LHCN-M2 (cell line): ENCODE results near the gene TPSAB1. TPM values are rescaled to one million over a fixed set of nuclear protein-coding genes. Genes with fewer than 3 reads are reported as not detected.

Experiments
- DNase-seq: peaks from one replicate; pipeline ENCODE4 v3.0.0-alpha.2; 2012; ENCODE audit warnings: low read depth
- total RNA-seq: library from RNA; depleted of rRNA; stranded (reverse); fragments of >200 nt; gene quantifications from 2 replicates; pipeline ENCODE4 v1.2.3, GENCODE V29; 2014

Gene TPSAB1
- total RNA-seq, 1 experiment from 2014 or later = not detected

GRCh38 chr16:1209081-1209480 lies 31.4 kb upstream of the TPSAB1 start:
- DNase-seq = no peak

DNA sequence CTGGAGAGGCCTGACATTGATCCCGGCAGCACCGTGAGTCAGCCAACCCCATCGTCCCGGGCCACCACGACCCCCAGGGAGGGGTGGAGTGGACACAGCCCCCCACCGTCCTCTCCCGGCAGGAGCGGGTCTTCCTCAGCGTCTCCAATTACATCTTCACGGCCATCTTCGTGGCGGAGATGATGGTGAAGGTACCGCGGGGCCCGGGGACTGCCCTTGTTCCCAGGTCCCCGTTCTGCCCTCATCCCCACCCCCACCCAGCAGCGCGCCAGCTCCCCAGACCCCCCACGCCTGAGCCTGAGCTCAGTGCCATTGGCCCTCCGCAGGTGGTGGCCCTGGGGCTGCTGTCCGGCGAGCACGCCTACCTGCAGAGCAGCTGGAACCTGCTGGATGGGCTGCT lies 30.0 kb upstream of the TPSAB1 start:
- no peak for DNase-seq

GRCh38 chr16:1211451-1212268 lies 28.8 kb upstream of the TPSAB1 start:
- no peak for DNase-seq

GRCh38 chr16:1212616-1213194 lies 27.8 kb upstream of the TPSAB1 start:
- no peak for DNase-seq

- DNase-seq = no peak
Observed at GRCh38 chr16:1213231-1213630, 27.3 kb upstream of the TPSAB1 start.

GRCh38 chr16:1213796-1214372 lies 26.6 kb upstream of the TPSAB1 start:
- DNase-seq = no peak

DNA sequence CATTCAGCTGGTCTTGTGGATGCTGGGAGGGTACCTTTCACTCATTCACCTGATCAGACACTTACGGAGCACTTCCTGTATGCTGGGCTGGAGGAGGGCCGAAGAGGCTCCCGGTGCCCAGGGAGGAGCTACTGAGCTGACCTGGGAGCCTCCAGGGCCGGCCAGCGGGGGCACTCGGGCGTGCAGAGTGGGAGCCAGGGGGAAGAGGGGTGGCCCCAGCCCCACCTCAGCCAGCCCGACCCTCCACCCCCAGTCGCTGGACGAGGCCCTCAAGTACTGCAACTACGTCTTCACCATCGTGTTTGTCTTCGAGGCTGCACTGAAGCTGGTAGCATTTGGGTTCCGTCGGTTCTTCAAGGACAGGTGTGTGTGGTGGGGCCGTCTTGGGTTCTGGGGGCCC lies 25.8 kb upstream of the TPSAB1 start:
- no peak for DNase-seq

DNA sequence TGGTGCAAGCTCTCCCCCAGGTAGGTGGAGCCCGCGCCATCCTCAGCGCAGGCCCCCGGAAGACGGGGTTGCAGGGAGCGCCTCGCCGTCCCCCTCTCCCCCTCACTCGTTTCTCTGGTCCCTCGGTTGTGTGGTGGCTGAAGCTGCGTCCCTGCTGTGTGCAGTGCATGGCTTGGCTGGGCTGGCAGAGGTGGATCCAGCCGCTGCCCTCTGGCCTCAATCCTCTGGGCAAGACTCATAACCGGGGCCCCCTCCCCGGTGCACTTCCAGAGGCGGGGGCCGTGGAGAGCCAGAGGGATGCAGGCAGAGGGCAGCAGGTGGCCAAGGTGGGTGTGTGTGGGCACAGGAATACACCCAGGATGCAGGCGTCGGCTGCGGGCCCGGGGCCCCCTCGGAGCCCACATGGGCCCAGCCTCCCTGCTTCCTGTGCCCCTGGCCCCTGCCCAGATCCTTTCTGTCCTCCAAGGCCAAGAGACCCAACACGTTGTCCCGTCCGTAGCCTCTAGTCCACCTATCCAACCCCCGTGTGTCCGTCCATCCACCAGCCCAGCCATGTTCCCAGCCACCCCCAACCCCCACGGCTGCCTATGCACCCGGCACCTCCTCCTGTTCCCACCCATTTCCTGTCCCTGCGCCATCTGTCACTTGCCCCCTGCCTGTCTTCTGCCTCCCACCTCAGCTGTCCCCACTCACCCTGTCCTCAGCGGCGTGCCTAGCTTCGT lies 24.8 kb upstream of the TPSAB1 start:
- DNase-seq = no peak

GRCh38 chr16:1216296-1216619 lies 24.2 kb upstream of the TPSAB1 start:
- DNase-seq = no peak

GRCh38 chr16:1216681-1217400 lies 23.7 kb upstream of the TPSAB1 start:
- DNase-seq = no peak

- DNase-seq = no peak
Observed at GRCh38 chr16:1217526-1217925, 23.0 kb upstream of the TPSAB1 start.

DNA sequence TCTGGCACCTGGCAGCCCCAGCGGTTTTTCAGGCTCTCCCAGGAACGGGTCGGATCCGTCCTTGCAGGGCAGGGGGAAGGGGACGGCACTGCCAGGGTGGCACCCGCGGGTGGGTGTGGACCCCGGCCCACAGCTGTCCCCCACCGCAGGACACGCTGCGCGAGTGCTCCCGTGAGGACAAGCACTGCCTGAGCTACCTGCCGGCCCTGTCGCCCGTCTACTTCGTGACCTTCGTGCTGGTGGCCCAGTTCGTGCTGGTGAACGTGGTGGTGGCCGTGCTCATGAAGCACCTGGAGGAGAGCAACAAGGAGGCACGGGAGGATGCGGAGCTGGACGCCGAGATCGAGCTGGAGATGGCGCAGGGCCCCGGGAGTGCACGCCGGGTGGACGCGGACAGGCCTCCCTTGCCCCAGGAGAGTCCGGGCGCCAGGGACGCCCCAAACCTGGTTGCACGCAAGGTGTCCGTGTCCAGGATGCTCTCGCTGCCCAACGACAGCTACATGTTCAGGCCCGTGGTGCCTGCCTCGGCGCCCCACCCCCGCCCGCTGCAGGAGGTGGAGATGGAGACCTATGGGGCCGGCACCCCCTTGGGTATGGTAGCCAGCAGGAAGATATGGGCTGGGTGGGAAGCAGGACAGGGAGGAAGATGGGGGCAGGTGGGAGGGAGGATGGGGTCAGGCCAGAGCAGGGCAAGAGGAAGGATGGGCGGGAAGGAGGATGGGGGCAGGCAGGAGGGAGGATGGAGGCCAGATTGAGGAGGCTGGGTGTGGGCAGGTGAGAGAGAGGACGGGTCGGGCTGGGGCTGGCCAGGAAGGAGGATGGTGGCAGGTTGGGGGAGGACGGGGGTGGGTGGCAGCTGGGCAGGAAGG lies 22.2 kb upstream of the TPSAB1 start:
- DNase-seq = no peak

GRCh38 chr16:1218930-1219611 lies 21.4 kb upstream of the TPSAB1 start:
- DNase-seq = no peak

DNA sequence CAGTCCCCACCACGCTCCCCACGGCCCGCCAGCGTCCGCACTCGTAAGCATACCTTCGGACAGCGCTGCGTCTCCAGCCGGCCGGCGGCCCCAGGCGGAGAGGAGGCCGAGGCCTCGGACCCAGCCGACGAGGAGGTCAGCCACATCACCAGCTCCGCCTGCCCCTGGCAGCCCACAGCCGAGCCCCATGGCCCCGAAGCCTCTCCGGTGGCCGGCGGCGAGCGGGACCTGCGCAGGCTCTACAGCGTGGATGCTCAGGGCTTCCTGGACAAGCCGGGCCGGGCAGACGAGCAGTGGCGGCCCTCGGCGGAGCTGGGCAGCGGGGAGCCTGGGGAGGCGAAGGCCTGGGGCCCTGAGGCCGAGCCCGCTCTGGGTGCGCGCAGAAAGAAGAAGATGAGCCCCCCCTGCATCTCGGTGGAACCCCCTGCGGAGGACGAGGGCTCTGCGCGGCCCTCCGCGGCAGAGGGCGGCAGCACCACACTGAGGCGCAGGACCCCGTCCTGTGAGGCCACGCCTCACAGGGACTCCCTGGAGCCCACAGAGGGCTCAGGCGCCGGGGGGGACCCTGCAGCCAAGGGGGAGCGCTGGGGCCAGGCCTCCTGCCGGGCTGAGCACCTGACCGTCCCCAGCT lies 20.3 kb upstream of the TPSAB1 start:
- DNase-seq = no peak

DNA sequence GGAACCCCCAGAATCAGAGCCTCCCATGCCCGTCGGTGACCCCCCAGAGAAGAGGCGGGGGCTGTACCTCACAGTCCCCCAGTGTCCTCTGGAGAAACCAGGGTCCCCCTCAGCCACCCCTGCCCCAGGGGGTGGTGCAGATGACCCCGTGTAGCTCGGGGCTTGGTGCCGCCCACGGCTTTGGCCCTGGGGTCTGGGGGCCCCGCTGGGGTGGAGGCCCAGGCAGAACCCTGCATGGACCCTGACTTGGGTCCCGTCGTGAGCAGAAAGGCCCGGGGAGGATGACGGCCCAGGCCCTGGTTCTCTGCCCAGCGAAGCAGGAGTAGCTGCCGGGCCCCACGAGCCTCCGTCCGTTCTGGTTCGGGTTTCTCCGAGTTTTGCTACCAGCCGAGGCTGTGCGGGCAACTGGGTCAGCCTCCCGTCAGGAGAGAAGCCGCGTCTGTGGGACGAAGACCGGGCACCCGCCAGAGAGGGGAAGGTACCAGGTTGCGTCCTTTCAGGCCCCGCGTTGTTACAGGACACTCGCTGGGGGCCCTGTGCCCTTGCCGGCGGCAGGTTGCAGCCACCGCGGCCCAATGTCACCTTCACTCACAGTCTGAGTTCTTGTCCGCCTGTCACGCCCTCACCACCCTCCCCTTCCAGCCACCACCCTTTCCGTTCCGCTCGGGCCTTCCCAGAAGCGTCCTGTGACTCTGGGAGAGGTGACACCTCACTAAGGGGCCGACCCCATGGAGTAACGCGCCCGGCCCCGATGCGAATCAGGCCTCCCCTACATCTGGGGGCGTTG lies 19.5 kb upstream of the TPSAB1 start:
- DNase-seq = no peak

GRCh38 chr16:1221628-1222552 lies 18.6 kb upstream of the TPSAB1 start:
- DNase-seq = no peak

DNA sequence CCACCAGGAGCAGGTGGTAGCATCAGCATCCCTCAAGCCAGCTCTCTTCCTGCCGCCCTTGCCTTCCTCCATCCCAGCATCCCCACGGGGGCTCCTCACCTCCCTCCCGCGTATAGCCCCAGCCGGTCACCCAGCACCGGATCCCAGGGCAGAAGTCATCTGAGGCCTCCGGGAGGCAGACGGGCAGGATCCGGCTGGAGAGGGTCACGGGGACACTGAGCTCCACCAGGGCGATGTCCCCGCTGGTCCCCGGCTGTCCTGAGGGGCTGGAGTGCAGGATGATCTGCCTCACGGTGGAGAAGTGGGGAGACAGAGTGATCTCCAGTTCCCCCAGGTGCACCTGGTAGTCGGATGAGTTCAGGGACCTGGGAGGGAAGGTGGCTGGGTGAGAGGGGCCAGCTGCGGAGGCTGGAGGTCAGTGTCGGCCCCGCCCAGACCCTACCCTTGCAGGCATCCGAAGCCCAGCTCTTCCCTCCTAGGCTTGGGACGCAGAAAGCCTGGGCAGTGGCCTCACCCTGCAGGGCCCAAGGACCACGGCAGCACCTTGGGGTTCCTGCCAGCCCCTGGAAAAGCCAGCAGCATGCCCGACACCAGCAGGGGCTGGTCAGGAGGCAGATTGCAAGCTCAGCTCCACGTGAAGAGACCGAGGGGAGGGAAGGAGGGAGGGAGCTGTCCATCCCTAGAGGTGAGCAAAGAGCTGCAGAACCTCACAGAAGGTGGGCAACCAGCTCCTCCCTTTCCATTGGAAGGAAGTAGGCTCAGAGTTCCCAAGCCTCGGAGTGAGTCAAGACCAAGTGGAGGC lies 17.8 kb upstream of the TPSAB1 start:
- no peak for DNase-seq
